Loucy (cell line): ENCODE data around the gene WSB2.

ENCODE experiments used
- H2AFZ ChIP-seq: fragments of 200-600 bp; sonication (generic); 2 replicates; pipeline ENCODE4 v1.6.0; 2016; ENCODE audit warnings: antibody characterized with exemption, mild to moderate bottlenecking, low read length, moderate library complexity
- H3F3A ChIP-seq: fragments of 200-600 bp; 2 replicates; pipeline ENCODE4 v1.6.0; 2016; ENCODE audit warnings: antibody characterized with exemption, low read depth, mild to moderate bottlenecking
- H3K27me3 ChIP-seq: fragments of 200-600 bp; sonication (generic); 2 replicates; pipeline ENCODE4 v1.6.1; 2014; ENCODE audit warnings: low read length, mild to moderate bottlenecking; ENCODE audit not compliant: insufficient read depth, poor library complexity, severe bottlenecking
- H3K36me3 ChIP-seq: fragments of 200-600 bp; sonication (generic); 2 replicates; pipeline ENCODE4 v1.6.1; 2016; ENCODE audit warnings: low read length; ENCODE audit not compliant: insufficient read depth
- H3K4me1 ChIP-seq: fragments of 200-600 bp; sonication (generic); 2 replicates; pipeline ENCODE4 v1.5.1; 2014; ENCODE audit warnings: low read length, mild to moderate bottlenecking; ENCODE audit not compliant: insufficient read depth, poor library complexity, severe bottlenecking
- H3K4me2 ChIP-seq: fragments of 200-600 bp; sonication (generic); 2 replicates; pipeline ENCODE4 v1.6.0; 2014; ENCODE audit warnings: antibody characterized with exemption, low read length, low read depth, mild to moderate bottlenecking; ENCODE audit not compliant: poor library complexity, severe bottlenecking
- H3K4me3 ChIP-seq: fragments of 200-600 bp; sonication (generic); 2 replicates; pipeline ENCODE4 v1.5.1; 2014; ENCODE audit warnings: low read length, mild to moderate bottlenecking, mixed read lengths; ENCODE audit not compliant: poor library complexity, severe bottlenecking
- H3K79me2 ChIP-seq: fragments of 200-600 bp; sonication (generic); 2 replicates; pipeline ENCODE4 v1.6.1; 2014; ENCODE audit warnings: low read length; ENCODE audit not compliant: insufficient read depth
- H3K9ac ChIP-seq: fragments of 200-600 bp; sonication (generic); 2 replicates; pipeline ENCODE4 v1.6.0; 2014; ENCODE audit warnings: mild to moderate bottlenecking, low read depth, low read length, moderate library complexity; ENCODE audit not compliant: poor library complexity, severe bottlenecking
- H3K9me2 ChIP-seq: fragments of 200-600 bp; sonication (generic); replicated peaks from 2 replicates; pipeline ENCODE4 v1.6.1; 2016; ENCODE audit warnings: low read depth, low read length, mixed read lengths
- H3K9me3 ChIP-seq: fragments of 200-600 bp; sonication (generic); 2 replicates; pipeline ENCODE4 v1.6.1; 2014; ENCODE audit warnings: mild to moderate bottlenecking, antibody characterized with exemption, low read length, low read depth; ENCODE audit not compliant: insufficient read depth
- H4K20me1 ChIP-seq: fragments of 200-600 bp; sonication (generic); 2 replicates; pipeline ENCODE4 v1.6.0; 2014; ENCODE audit warnings: antibody characterized with exemption, low read length, mild to moderate bottlenecking; ENCODE audit not compliant: insufficient read depth, poor library complexity, severe bottlenecking
- CTCF ChIP-seq: fragments of 200-600 bp; sonication (generic); conservative IDR thresholded peaks from 2 replicates; pipeline ENCODE4 v1.5.1; 2014; ENCODE audit warnings: mild to moderate bottlenecking, antibody characterized with exemption, low read length
- EZH2phosphoT487 ChIP-seq: fragments of 200-600 bp; IDR thresholded peaks from 2 replicates; pipeline ENCODE4 v1.6.1; 2018; ENCODE audit warnings: antibody characterized with exemption, mild to moderate bottlenecking, moderate library complexity, borderline replicate concordance

Gene WSB2

GRCh38 chr12:118013283-118013682, 47.7 kb downstream of the WSB2 start:
- H3K9me3 ChIP-seq, result no peaks in the 10 kb centered on the region
- H3K9ac ChIP-seq, result no peak overlapping the region
- H3F3A ChIP-seq, result no peaks in the 10 kb centered on the region
- no peak overlapping the region for H2AFZ ChIP-seq
- H4K20me1 ChIP-seq, result peaks cover 16% of the 10 kb centered on the region
- no peak overlapping the region for H3K4me2 ChIP-seq
- H3K4me3 ChIP-seq, result no peak overlapping the region
- no peaks in the 10 kb centered on the region for H3K9me2 ChIP-seq
- peaks cover 17% of the 10 kb centered on the region for H3K4me1 ChIP-seq
- TF ChIP-seq EZH2phosphoT487 (no peak), CTCF (no peak)
- H3K27me3 ChIP-seq, result no peaks in the 10 kb centered on the region
- no peaks in the 10 kb centered on the region for H3K36me3 ChIP-seq
- peaks cover 17% of the 10 kb centered on the region for H3K79me2 ChIP-seq

- peaks cover 3% of the 10 kb centered on the region for H4K20me1 ChIP-seq
- no peaks in the 10 kb centered on the region for H3K27me3 ChIP-seq
- H3K9ac ChIP-seq, result no peak overlapping the region
- H3K4me3 ChIP-seq, result no peak overlapping the region
- no peaks in the 10 kb centered on the region for H3K36me3 ChIP-seq
- H3K4me2 ChIP-seq, result no peak overlapping the region
- peaks cover 3% of the 10 kb centered on the region for H3K4me1 ChIP-seq
- H3K9me3 ChIP-seq, result no peaks in the 10 kb centered on the region
- H2AFZ ChIP-seq, result no peak overlapping the region
- H3K79me2 ChIP-seq, result peaks cover 4% of the 10 kb centered on the region
- H3K9me2 ChIP-seq, result no peaks in the 10 kb centered on the region
- no peaks in the 10 kb centered on the region for H3F3A ChIP-seq
- TF ChIP-seq EZH2phosphoT487 (no peak), CTCF (no peak)
Observed at GRCh38 chr12:118011961-118012360, 49.0 kb downstream of the WSB2 start.

- Histone ChIP-seq H3K9ac (no peak overlapping the region), H3K9me3 (no peaks in the 10 kb centered on the region), H2AFZ (no peak overlapping the region), H3F3A (no peaks in the 10 kb centered on the region), H3K4me2 (no peak overlapping the region), H4K20me1 (no peaks in the 10 kb centered on the region), H3K4me3 (no peak overlapping the region), H3K4me1 (no peaks in the 10 kb centered on the region), H3K36me3 (no peaks in the 10 kb centered on the region), H3K79me2 (no peaks in the 10 kb centered on the region), H3K9me2 (no peaks in the 10 kb centered on the region), H3K27me3 (no peaks in the 10 kb centered on the region)
- TF ChIP-seq CTCF, result no peak
- TF ChIP-seq EZH2phosphoT487, result no peak
Observed at GRCh38 chr12:118011377-118011776, 49.6 kb downstream of the WSB2 start.
